Heart left ventricle (tissue), 16 donors: ENCODE measurements around the gene RPL21. TPM values are rescaled to one million over a fixed set of nuclear protein-coding genes. Genes with fewer than 3 reads are reported as not detected.
"Not testable (repeated sequence)": the region's sequence is repeated elsewhere in the genome, so short reads cannot be mapped to it uniquely, and the experiment has no call there.

Source experiments
- ATAC-seq, 4 donors: fragments of 200-7000 bp; cut with Tn5 transposase; one replicate each; pipeline ENCODE4 v1.9.1; 2020 to 2022; ENCODE audit warnings: moderate library complexity in 4 of 4, mild to moderate bottlenecking in 3 of 4, moderate number of reproducible peaks in 1 of 4
- DNase-seq, 5 donors: peaks; one replicate each; pipeline ENCODE4 v3.0.0-alpha.2; 2020
- H3K27ac ChIP-seq, 12 donors: fragments of 200-600 bp; sonication (generic) in 4 of 12; one replicate each; pipeline versions ENCODE4 v1.5.0 to v1.8.0; 2016 to 2022; ENCODE audit warnings: mild to moderate bottlenecking in 2 of 12
- H3K27me3 ChIP-seq, 9 donors: fragments of 200-600 bp; sonication (generic) in 2 of 9; one replicate each; pipeline versions ENCODE4 v1.5.1 to v1.8.0; 2016 to 2022; ENCODE audit warnings: mild to moderate bottlenecking in 3 of 9
- H3K36me3 ChIP-seq, 9 donors: fragments of 200-600 bp; sonication (generic) in 2 of 9; one replicate each; pipeline versions ENCODE4 v1.5.0 to v1.8.0; 2018 to 2022; ENCODE audit warnings: mild to moderate bottlenecking in 2 of 9
- H3K4me1 ChIP-seq, 12 donors: fragments of 200-600 bp; sonication (generic) in 4 of 12; one replicate each; pipeline versions ENCODE4 v1.5.0 to v1.8.0; 2016 to 2022; ENCODE audit warnings: mild to moderate bottlenecking in 3 of 12
- H3K4me3 ChIP-seq, 12 donors: fragments of 200-600 bp; sonication (generic) in 4 of 12; one replicate each; pipeline versions ENCODE4 v1.5.0 to v1.8.0; 2017 to 2022; ENCODE audit warnings: mild to moderate bottlenecking in 9 of 12, moderate library complexity in 4 of 12
- H3K9me3 ChIP-seq, 12 donors: fragments of 200-600 bp; sonication (generic) in 4 of 12; one replicate each; pipeline versions ENCODE4 v1.5.0 to v1.8.0; 2016 to 2022; ENCODE audit warnings: mild to moderate bottlenecking in 1 of 12
- POLR2A ChIP-seq, 2 donors: fragments of 450-650 bp; IDR thresholded peaks; one replicate each; pipeline ENCODE4 v1.6.1; 2017; ENCODE audit warnings: antibody characterized with exemption in 2 of 2, mild to moderate bottlenecking in 2 of 2, moderate library complexity in 2 of 2
- WGBS, 4 donors: extraction: QIAGEN DNeasy Blood & Tissue Kit in 2 of 4; methylation state at CpG; one replicate each; pipeline versions ENCODE4 v1.1.5 to v1.1.7; 2013 to 2018; 5-methylcytosine and 5-hydroxymethylcytosine counted together
- intact Hi-C, 10 donors: fragments of 100-400 bp; cut with DNase I; formaldehyde crosslinking; loops; one replicate each; pipeline versions ENCODE4 v1.11.1 to v1.14.2; 2022
- polyA plus RNA-seq, 2 donors: library from polyadenylated mRNA; stranded (reverse); fragments of 200-250 nt; gene quantifications; one replicate each; pipeline ENCODE4 v1.2.3, GENCODE V29; 2013
- total RNA-seq, 9 donors: library from RNA; depleted of rRNA in 2 of 9; stranded (reverse); fragments of >200 nt in 2 of 9; fragmentation: NEBNext Ultra II Directional in 3 of 9; extraction: Animal tissue kit (Norgen Biotek cat#: 25700) in 3 of 9; gene quantifications; one replicate each; pipeline versions ENCODE4 v1.1.0 to v1.2.4, GENCODE V29; 2016 to 2023
- TF ChIP-seq, protein P1 (sequence below), 12 donors: fragments of 200-600 bp; sonication (generic) in 4 of 12; IDR thresholded peaks; one replicate each; pipeline versions ENCODE4 v1.5.0 to v1.8.0; 2018 to 2022; ENCODE audit warnings: antibody characterized with exemption in 12 of 12, mild to moderate bottlenecking in 5 of 12
- donor health status: ischemic (EF 13 %, LVEDD 7.1; RV severe dilation, severe dysfunction).
- donor health status: healthy with polysubstance abuse.
- donor health status: DM: no; HTN: yes; CAD: no.
- donor health status: DM: no; HTN: no; CAD: no.
- donor health status: ischemic (EF 25% LVEDD 6.9; RV normal size, moderate dysfunction).
- donor health status: ischemic (EF 25% LVEDD 5.7; RV mildly dilated, moderate dysfunction).
- donor health status: healthy.
- donor health status: DM: yes; HTN: yes; CAD: no.
- donor health status: ischemic (EF 35%, LVEDD 5.7; RV mildly dilated, moderate dysfunction).
- donor health status: nonischemic (EF 11% LVEDD 7.7; RV severe dilation, severe dysfunction).
- donor health status: DM: yes; HTN: yes; CAD: no.
- donor health status: PGD.
- donor health status: ischemic (EF 29% LVEDD 5.4; RV normal size, mild dysfunction).
- donor health status: nonischemic (EF 23%, LVEDD 6.1; RV moderate dilation, normal function).

RPL21 gene
- total and polyA plus RNA-seq, 11 donors = 292 to 1,593 (median 609) TPM

DNA sequence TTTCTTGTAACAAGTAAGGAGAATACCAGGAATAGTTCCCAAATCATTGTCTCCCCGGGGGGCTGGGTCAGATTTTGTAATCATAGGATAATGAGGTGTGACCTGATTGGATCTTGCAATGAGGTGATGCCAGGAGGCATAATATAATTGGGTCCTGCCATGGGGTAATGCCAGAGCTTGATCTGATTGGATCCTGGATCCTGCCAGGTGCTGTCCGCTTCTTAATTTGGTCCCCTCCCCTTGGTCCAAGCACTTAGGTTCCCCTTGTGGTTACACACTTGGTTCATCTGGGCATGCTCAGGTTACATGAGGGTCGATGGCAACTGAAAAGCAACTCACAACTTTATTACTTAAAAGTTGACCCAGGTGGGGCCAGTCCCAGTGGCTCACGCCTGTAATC, 39.4 kb downstream of the RPL21 start:
- no peaks in the 10 kb centered on the region for H3K27me3 ChIP-seq
- WGBS, 4 donors = 81 to 88% (median 87%) methylated on average over 4 of the region's 4 CpGs
- H3K4me3 ChIP-seq = no peak overlapping the region
- intact Hi-C loops = no loop called here
- DNase-seq = no peak
- ATAC-seq = no peak
- H3K4me1 ChIP-seq = no peaks in the 10 kb centered on the region
- H3K9me3 ChIP-seq = peaks cover 0 to 3% (median 0%) of the 10 kb centered on the region in 12 donors
- no peak for TF ChIP-seq POLR2A (IDR thresholded peaks at IDR 0.05)
- TF ChIP-seq, protein P1, sequence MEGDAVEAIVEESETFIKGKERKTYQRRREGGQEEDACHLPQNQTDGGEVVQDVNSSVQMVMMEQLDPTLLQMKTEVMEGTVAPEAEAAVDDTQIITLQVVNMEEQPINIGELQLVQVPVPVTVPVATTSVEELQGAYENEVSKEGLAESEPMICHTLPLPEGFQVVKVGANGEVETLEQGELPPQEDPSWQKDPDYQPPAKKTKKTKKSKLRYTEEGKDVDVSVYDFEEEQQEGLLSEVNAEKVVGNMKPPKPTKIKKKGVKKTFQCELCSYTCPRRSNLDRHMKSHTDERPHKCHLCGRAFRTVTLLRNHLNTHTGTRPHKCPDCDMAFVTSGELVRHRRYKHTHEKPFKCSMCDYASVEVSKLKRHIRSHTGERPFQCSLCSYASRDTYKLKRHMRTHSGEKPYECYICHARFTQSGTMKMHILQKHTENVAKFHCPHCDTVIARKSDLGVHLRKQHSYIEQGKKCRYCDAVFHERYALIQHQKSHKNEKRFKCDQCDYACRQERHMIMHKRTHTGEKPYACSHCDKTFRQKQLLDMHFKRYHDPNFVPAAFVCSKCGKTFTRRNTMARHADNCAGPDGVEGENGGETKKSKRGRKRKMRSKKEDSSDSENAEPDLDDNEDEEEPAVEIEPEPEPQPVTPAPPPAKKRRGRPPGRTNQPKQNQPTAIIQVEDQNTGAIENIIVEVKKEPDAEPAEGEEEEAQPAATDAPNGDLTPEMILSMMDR (IDR thresholded peaks at IDR 0.05) = no peak
- H3K36me3 ChIP-seq = no peaks in the 10 kb centered on the region
- H3K27ac ChIP-seq = no peak overlapping the region

DNA sequence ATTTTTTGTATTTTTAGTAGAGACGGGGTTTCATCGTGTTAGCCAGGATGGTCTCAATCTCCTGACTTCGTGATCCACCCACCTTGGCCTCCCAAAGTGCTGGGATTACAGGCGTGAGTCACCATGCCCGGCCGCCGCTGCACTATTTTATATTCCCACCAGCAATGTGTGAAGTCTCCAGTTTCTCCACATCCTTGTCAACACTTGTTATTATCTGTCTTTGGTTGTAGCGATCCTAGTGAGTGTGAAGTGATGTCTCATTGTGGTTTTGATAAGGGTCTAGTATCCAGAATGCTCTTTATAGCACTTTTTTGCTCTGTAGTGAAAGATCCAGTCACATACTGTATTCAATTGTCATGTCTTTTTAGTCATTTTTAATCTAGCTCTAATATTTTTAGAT, 40.6 kb downstream of the RPL21 start:
- H3K27me3 ChIP-seq, H3K9me3 ChIP-seq, intact Hi-C loops, DNase-seq, H3K4me3 ChIP-seq, H3K4me1 ChIP-seq, ATAC-seq, H3K36me3 ChIP-seq, H3K27ac ChIP-seq: not testable (repeated sequence)
- WGBS, 4 donors = 62 to 75% (median 67%) methylated on average over 8 of the region's 8 CpGs

DNA sequence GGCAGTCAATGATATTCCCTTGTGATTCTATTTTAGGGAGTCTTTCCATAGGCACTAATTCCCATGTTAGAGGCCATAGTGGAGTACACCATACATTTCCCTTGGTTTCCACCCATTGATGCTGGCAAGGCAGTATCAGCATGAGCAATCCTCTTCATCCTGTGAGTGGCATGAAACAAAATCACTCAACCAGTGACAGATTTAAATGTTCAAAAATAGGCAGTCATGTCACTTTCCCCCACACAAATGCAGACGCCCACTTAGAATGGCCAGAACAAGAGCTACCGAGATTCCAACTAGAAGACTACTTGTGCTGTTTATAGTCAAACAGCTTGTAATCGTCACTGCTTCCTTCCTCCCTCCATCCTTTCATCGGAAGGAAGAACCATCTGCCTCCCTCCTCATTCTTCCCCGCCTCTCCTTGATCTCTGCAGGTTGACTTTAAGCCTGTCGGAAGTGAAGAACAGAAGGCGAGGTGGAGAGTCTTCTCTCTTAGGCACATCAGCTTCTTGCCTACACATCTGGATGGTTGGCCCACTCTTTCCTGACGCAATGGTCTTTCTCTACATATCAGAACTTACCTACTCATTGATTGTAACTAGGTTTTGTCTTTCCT, 41.8 kb downstream of the RPL21 start:
- H3K27ac ChIP-seq = no peak overlapping the region
- DNase-seq (no peak), ATAC-seq (no peak)
- H3K27me3 ChIP-seq = peaks cover 0 to 12% (median 0%) of the 10 kb centered on the region in 9 donors
- WGBS, 4 donors = 50 to 53% (median 50%) methylated on average over 8 of the region's 8 CpGs
- H3K36me3 ChIP-seq = no peaks in the 10 kb centered on the region
- H3K9me3 ChIP-seq = peaks cover 0 to 3% (median 0%) of the 10 kb centered on the region in 12 donors
- intact Hi-C loops = no loop called here
- no peak overlapping the region for H3K4me3 ChIP-seq
- H3K4me1 ChIP-seq = no peaks in the 10 kb centered on the region
- TF ChIP-seq POLR2A (IDR thresholded peaks at IDR 0.05) = no peak
- TF ChIP-seq, protein P1 (IDR thresholded peaks at IDR 0.05) = no peak

DNA sequence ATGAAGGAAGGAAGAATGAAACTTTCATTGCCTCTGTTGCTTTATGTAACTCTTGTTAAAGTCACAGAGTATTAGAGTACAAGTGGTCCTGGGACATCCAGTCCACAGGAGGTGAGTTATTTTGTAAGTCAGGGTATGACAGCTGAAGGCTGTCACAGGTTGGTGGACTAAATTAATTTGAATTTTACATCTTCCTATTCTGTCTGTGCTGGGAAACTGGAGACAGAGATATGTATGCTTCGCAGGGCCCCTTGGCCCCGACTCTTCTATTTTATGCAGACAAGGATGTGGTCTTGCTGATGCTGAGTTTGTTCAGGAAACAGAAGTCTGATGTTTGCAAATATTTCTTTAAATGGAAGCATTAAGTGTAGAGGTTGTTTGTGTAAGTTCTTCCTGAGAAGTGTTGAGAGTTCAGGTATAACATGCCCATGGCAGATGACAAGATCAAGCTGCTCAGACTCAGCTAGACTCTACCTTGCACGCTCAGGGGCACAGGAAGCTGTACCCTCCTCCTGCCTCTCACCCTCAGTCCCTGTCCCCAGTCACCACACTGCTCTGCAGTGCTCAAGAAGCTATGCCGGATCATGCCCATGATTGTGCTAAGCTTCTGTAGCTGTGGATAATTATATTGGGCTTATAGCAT, 42.6 kb downstream of the RPL21 start:
- H3K27ac ChIP-seq = no peak overlapping the region
- H3K27me3 ChIP-seq = peaks cover 0 to 12% (median 0%) of the 10 kb centered on the region in 9 donors
- 76 to 82% (median 79%) methylated on average over 4 of the region's 4 CpGs for WGBS, 4 donors
- no peaks in the 10 kb centered on the region for H3K4me1 ChIP-seq
- intact Hi-C loops = no loop called here
- H3K36me3 ChIP-seq = no peaks in the 10 kb centered on the region
- TF ChIP-seq POLR2A (IDR thresholded peaks at IDR 0.05) = no peak
- TF ChIP-seq, protein P1 (IDR thresholded peaks at IDR 0.05) = no peak
- DNase-seq (no peak), ATAC-seq (no peak)
- peaks cover 0 to 3% (median 0%) of the 10 kb centered on the region in 12 donors for H3K9me3 ChIP-seq
- no peak overlapping the region for H3K4me3 ChIP-seq
